HepG2 (cell line): ENCODE measurements around the gene FCN3. TPM values are rescaled to one million over a fixed set of nuclear protein-coding genes. Genes with fewer than 3 reads are reported as not detected.

Experiments
- GMEB2 ChIP-seq: IDR thresholded peaks from 2 replicates; pipeline ENCODE4 v1.6.1; 2016; ENCODE audit warnings: missing biosample characterization, missing genetic modification reagents, low read depth
- IKZF1 ChIP-seq: fragments of 450-650 bp; IDR thresholded peaks from 2 replicates; pipeline ENCODE4 v1.7.1; 2016
- RBM22 ChIP-seq: fragments of 200-400 bp; formaldehyde crosslinking; optimal IDR thresholded peaks from 2 replicates; pipeline ENCODE3; 2017; ENCODE audit warnings: mild to moderate bottlenecking, low read length, moderate library complexity
- SOX5 ChIP-seq: IDR thresholded peaks from 2 replicates; pipeline ENCODE4 v1.6.1; 2016; ENCODE audit warnings: borderline replicate concordance
- SRY ChIP-seq: sonication (generic); formaldehyde crosslinking; IDR thresholded peaks from 2 replicates; pipeline ENCODE4 v1.8.0; 2022; ENCODE audit warnings: mild to moderate bottlenecking, missing genetic modification reagents
- ZGPAT ChIP-seq: IDR thresholded peaks from 2 replicates; pipeline ENCODE4 v1.6.1; 2016; ENCODE audit warnings: mild to moderate bottlenecking
- ZMYM4 ChIP-seq: sonication (generic); formaldehyde crosslinking; IDR thresholded peaks from 2 replicates; pipeline ENCODE4 v1.8.1; 2023; ENCODE audit warnings: mild to moderate bottlenecking, missing genetic modification reagents
- ZNF3 ChIP-seq: IDR thresholded peaks from 2 replicates; pipeline ENCODE4 v1.7.0; 2017; ENCODE audit warnings: inconsistent platforms
- ZNF530 ChIP-seq: sonication (generic); formaldehyde crosslinking; IDR thresholded peaks from 2 replicates; pipeline ENCODE4 v1.5.0; 2020; ENCODE audit warnings: low read depth, mild to moderate bottlenecking, missing genetic modification reagents
- ZZZ3 ChIP-seq: sonication (generic); formaldehyde crosslinking; IDR thresholded peaks from 2 replicates; pipeline ENCODE4 v1.4.0; 2020; ENCODE audit warnings: missing genetic modification reagents, mild to moderate bottlenecking, borderline replicate concordance
- polyA plus RNA-seq, 8 experiments: library from polyadenylated mRNA; depleted of rRNA in 3 of 8; stranded (reverse) in 7 of 8; unstranded in 1 of 8; fragments of >200 nt; fragmentation: Illumina TruSeq in 4 of 8; extraction: Trizol in 4 of 8; gene quantifications; 2 replicates each; pipeline versions ENCODE4 v1.2.1 to v1.2.3, GENCODE V29; 2011 to 2016; ENCODE audit warnings: low read depth in 4 of 8, missing spikeins in 1 of 8, mixed read lengths in 1 of 8; ENCODE audit not compliant: insufficient read depth in 1 of 8
- total RNA-seq, 5 experiments: library from RNA; depleted of rRNA; stranded (reverse); fragments of >200 nt; fragmentation: Illumina TruSeq; extraction: Trizol; gene quantifications; 2 replicates each; pipeline ENCODE4 v1.2.3, GENCODE V29; 2016; ENCODE audit warnings: low read depth in 1 of 5
- TF ChIP-seq, protein P1 (sequence below): sonication (generic); formaldehyde crosslinking; IDR thresholded peaks from 2 replicates; pipeline ENCODE4 v1.4.0; 2020; ENCODE audit warnings: missing genetic modification reagents, borderline replicate concordance
- TF ChIP-seq, protein P2 (sequence below): sonication (generic); formaldehyde crosslinking; IDR thresholded peaks from 2 replicates; pipeline ENCODE4 v1.4.0; 2020; ENCODE audit warnings: missing genetic modification reagents
- TF ChIP-seq, protein P3 (sequence below): sonication (generic); formaldehyde crosslinking; IDR thresholded peaks from 2 replicates; pipeline ENCODE4 v1.5.1; 2020; ENCODE audit warnings: missing genetic modification reagents, mild to moderate bottlenecking, borderline replicate concordance
- TF ChIP-seq, protein P4 (sequence below): sonication (generic); formaldehyde crosslinking; IDR thresholded peaks from 2 replicates; pipeline ENCODE4 v1.8.1; 2023; ENCODE audit warnings: mild to moderate bottlenecking, missing genetic modification reagents
- TF ChIP-seq, protein P5 (sequence below): sonication (generic); formaldehyde crosslinking; IDR thresholded peaks from 2 replicates; pipeline ENCODE4 v1.5.0; 2020; ENCODE audit warnings: mild to moderate bottlenecking, missing genetic modification reagents

The FCN3 gene
- total and polyA plus RNA-seq, 2 of the 13 experiments (the other 11 are each of a cell fraction or from before 2014, with no cell fraction given): not detected

DNA sequence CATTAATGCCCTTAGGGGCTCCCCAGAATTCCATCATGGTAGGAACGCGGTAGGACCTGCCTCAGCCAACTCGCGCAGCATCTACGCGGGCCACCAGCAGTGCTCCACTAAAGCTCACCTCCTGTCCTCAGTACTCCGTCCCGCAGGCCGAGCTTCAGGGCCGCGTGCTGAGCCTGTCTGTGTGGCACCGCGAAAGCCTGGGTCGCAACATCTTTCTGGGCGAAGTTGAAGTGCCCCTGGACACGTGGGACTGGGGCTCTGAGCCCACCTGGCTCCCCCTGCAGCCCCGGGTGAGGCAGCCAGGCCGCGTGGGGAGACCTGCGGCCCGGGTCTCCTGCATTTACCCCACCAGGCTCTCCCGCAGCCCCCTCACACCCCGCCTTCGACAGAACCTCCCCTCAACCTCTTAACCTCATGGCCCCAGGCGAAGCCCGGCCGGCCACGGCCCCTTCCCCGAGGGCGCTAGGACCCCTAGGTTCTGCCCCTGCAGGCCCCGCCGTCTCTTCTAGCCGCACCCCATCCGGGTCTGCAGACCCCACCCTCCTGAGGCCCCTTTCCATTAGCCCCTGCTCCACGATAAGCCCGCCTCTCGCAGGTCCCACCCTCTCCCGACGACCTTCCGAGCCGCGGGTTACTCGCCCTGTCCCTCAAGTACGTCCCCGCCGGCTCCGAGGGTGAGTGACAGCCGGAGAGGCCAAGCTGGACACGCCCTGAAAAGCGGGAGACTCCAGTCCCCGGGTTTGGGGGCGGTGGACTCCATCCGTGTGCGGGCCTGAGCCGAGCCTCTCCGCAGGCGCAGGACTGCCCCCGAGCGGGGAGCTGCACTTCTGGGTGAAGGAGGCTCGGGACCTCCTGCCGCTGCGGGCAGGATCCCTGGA, 23.7 kb downstream of the FCN3 start (continued):
- TF ChIP-seq, protein P1, sequence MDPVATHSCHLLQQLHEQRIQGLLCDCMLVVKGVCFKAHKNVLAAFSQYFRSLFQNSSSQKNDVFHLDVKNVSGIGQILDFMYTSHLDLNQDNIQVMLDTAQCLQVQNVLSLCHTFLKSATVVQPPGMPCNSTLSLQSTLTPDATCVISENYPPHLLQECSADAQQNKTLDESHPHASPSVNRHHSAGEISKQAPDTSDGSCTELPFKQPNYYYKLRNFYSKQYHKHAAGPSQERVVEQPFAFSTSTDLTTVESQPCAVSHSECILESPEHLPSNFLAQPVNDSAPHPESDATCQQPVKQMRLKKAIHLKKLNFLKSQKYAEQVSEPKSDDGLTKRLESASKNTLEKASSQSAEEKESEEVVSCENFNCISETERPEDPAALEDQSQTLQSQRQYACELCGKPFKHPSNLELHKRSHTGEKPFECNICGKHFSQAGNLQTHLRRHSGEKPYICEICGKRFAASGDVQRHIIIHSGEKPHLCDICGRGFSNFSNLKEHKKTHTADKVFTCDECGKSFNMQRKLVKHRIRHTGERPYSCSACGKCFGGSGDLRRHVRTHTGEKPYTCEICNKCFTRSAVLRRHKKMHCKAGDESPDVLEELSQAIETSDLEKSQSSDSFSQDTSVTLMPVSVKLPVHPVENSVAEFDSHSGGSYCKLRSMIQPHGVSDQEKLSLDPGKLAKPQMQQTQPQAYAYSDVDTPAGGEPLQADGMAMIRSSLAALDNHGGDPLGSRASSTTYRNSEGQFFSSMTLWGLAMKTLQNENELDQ: no peak
- TF ChIP-seq, protein P2, sequence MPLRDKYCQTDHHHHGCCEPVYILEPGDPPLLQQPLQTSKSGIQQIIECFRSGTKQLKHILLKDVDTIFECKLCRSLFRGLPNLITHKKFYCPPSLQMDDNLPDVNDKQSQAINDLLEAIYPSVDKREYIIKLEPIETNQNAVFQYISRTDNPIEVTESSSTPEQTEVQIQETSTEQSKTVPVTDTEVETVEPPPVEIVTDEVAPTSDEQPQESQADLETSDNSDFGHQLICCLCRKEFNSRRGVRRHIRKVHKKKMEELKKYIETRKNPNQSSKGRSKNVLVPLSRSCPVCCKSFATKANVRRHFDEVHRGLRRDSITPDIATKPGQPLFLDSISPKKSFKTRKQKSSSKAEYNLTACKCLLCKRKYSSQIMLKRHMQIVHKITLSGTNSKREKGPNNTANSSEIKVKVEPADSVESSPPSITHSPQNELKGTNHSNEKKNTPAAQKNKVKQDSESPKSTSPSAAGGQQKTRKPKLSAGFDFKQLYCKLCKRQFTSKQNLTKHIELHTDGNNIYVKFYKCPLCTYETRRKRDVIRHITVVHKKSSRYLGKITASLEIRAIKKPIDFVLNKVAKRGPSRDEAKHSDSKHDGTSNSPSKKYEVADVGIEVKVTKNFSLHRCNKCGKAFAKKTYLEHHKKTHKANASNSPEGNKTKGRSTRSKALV (CRISPR knock-in tag): no peak
- TF ChIP-seq, protein P3, sequence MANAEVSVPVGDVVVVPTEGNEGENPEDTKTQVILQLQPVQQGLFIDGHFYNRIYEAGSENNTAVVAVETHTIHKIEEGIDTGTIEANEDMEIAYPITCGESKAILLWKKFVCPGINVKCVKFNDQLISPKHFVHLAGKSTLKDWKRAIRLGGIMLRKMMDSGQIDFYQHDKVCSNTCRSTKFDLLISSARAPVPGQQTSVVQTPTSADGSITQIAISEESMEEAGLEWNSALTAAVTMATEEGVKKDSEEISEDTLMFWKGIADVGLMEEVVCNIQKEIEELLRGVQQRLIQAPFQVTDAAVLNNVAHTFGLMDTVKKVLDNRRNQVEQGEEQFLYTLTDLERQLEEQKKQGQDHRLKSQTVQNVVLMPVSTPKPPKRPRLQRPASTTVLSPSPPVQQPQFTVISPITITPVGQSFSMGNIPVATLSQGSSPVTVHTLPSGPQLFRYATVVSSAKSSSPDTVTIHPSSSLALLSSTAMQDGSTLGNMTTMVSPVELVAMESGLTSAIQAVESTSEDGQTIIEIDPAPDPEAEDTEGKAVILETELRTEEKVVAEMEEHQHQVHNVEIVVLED (CRISPR knock-in tag): peak; percentile 49; the same call in 1 of the 2 replicates
- TF ChIP-seq ZMYM4 (CRISPR knock-in tag) (no peak), SRY (CRISPR knock-in tag) (no peak), ZNF530 (CRISPR knock-in tag) (no peak), ZGPAT (no peak), RBM22 (peak; percentile 35), SOX5 (CRISPR knock-in tag) (peak; percentile 40; the same call in 1 of the 2 replicates), IKZF1 (no peak), GMEB2 (CRISPR knock-in tag) (no peak), ZNF3 (CRISPR knock-in tag) (no peak), ZZZ3 (CRISPR knock-in tag) (no peak)
- TF ChIP-seq, protein P4, sequence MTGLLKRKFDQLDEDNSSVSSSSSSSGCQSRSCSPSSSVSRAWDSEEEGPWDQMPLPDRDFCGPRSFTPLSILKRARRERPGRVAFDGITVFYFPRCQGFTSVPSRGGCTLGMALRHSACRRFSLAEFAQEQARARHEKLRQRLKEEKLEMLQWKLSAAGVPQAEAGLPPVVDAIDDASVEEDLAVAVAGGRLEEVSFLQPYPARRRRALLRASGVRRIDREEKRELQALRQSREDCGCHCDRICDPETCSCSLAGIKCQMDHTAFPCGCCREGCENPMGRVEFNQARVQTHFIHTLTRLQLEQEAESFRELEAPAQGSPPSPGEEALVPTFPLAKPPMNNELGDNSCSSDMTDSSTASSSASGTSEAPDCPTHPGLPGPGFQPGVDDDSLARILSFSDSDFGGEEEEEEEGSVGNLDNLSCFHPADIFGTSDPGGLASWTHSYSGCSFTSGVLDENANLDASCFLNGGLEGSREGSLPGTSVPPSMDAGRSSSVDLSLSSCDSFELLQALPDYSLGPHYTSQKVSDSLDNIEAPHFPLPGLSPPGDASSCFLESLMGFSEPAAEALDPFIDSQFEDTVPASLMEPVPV: no peak
- TF ChIP-seq, protein P5, sequence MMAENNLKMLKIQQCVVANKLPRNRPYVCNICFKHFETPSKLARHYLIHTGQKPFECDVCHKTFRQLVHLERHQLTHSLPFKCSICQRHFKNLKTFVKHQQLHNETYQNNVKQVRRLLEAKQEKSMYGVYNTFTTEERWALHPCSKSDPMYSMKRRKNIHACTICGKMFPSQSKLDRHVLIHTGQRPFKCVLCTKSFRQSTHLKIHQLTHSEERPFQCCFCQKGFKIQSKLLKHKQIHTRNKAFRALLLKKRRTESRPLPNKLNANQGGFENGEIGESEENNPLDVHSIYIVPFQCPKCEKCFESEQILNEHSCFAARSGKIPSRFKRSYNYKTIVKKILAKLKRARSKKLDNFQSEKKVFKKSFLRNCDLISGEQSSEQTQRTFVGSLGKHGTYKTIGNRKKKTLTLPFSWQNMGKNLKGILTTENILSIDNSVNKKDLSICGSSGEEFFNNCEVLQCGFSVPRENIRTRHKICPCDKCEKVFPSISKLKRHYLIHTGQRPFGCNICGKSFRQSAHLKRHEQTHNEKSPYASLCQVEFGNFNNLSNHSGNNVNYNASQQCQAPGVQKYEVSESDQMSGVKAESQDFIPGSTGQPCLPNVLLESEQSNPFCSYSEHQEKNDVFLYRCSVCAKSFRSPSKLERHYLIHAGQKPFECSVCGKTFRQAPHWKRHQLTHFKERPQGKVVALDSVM (CRISPR knock-in tag): peak; percentile 65; the same call in 1 of the 2 replicates
